ENCODE results near the gene NOL4L.
A peak's percentile ranks its signal among the peaks of the same experiment; 100 is the strongest.

The NOL4L gene

GRCh38 chr20:32585011-32585585 lies at the start of gene NOL4L:
Gene NOL4L, minus strand, starts transcription at chr20:32585333. Its CDS starts 443 bp downstream, at chr20:32584890.
- peak; percentile 26 for DNase-seq

- DNase-seq: no peak
Measured at GRCh38 chr20:32634041-32634805, 49.1 kb upstream of the NOL4L start.

GRCh38 chr20:32632461-32633354 lies 47.6 kb upstream of the NOL4L start:
- no peak for DNase-seq

GRCh38 chr20:32631933-32632460 lies 46.9 kb upstream of the NOL4L start:
- DNase-seq: no peak

- no peak for DNase-seq
Measured at GRCh38 chr20:32629813-32630212, 44.7 kb upstream of the NOL4L start.

GRCh38 chr20:32628960-32629530 lies 43.9 kb upstream of the NOL4L start:
- DNase-seq: no peak

- peak; percentile 31 for DNase-seq
Measured at GRCh38 chr20:32626859-32627636, 41.9 kb upstream of the NOL4L start.

GRCh38 chr20:32626407-32626806 lies 41.3 kb upstream of the NOL4L start:
- DNase-seq: no peak

- DNase-seq: no peak
Measured at GRCh38 chr20:32625996-32626395, 40.9 kb upstream of the NOL4L start.

- no peak for DNase-seq
Measured at GRCh38 chr20:32624687-32625345, 39.7 kb upstream of the NOL4L start.

- DNase-seq: no peak
Measured at GRCh38 chr20:32623667-32624157, 38.6 kb upstream of the NOL4L start.

GRCh38 chr20:32622585-32623468 lies 37.7 kb upstream of the NOL4L start:
- DNase-seq: no peak

GRCh38 chr20:32621891-32622584 lies 36.9 kb upstream of the NOL4L start:
- DNase-seq: no peak

GRCh38 chr20:32621071-32621890 lies 36.1 kb upstream of the NOL4L start:
- DNase-seq: no peak

GRCh38 chr20:32619586-32619985 lies 34.5 kb upstream of the NOL4L start:
- DNase-seq: no peak

- no peak for DNase-seq
Measured at GRCh38 chr20:32614772-32615171, 29.6 kb upstream of the NOL4L start.

GRCh38 chr20:32614303-32614702 lies 29.2 kb upstream of the NOL4L start:
- DNase-seq: no peak

GRCh38 chr20:32613192-32614053 lies 28.3 kb upstream of the NOL4L start:
- no peak for DNase-seq

Data from CD4-positive, alpha-beta T cell treated with Interleukin-15 for 1 hour (primary cell).